Vagina (tissue), 2 donors: ENCODE measurements around the gene LMOD2. TPM values are rescaled to one million over a fixed set of nuclear protein-coding genes. Genes with fewer than 3 reads are reported as not detected.
A peak's percentile ranks its signal among the peaks of the same experiment; 100 is the strongest.

Source experiments
- DNase-seq, 2 donors: peaks; one replicate each; pipeline ENCODE4 v3.0.0-alpha.2; 2017; ENCODE audit errors: extremely low spot score in 2 of 2
- H3K27ac ChIP-seq: fragments of 200-600 bp; sonication (generic); one replicate; pipeline ENCODE4 v1.5.1; 2019
- H3K27me3 ChIP-seq: fragments of 200-600 bp; sonication (generic); one replicate; pipeline ENCODE4 v1.5.1; 2019
- H3K36me3 ChIP-seq, 2 donors: fragments of 200-600 bp; sonication (generic); one replicate each; pipeline ENCODE4 v1.5.1; 2017 to 2019
- H3K4me1 ChIP-seq: fragments of 200-600 bp; sonication (generic); one replicate; pipeline ENCODE4 v1.5.1; 2019
- H3K4me3 ChIP-seq, 2 donors: fragments of 200-600 bp; sonication (generic); 1 replicate in 1 of 2; 2 replicates in 1 of 2; pipeline ENCODE4 v1.5.1; 2016 to 2019
- H3K9me3 ChIP-seq: fragments of 200-600 bp; sonication (generic); one replicate; pipeline ENCODE4 v1.5.1; 2019
- POLR2A ChIP-seq, 2 donors: fragments of 450-650 bp; IDR thresholded peaks; one replicate each; pipeline ENCODE4 v1.6.1; 2017; ENCODE audit warnings: antibody characterized with exemption in 2 of 2, mild to moderate bottlenecking in 2 of 2, moderate library complexity in 2 of 2
- POLR2AphosphoS5 ChIP-seq, 2 donors: sonication (generic); formaldehyde crosslinking; IDR thresholded peaks; one replicate each; pipeline ENCODE4 v1.9.0; 2017; ENCODE audit warnings: antibody characterized with exemption in 2 of 2, mild to moderate bottlenecking in 2 of 2, low read depth in 1 of 2; ENCODE audit not compliant: insufficient read depth in 1 of 2
- intact Hi-C: fragments of 100-400 bp; cut with DNase I; formaldehyde crosslinking; loops from one replicate; pipeline ENCODE4 v1.15.1; 2023
- total RNA-seq: library from RNA; depleted of rRNA; stranded (reverse); fragments of >200 nt; gene quantifications from one replicate; pipeline ENCODE4 v1.2.3, GENCODE V29; 2016
- TF ChIP-seq, protein P1 (sequence below), 3 experiments: fragments of 450-650 bp in 2 of 3; fragments of 200-600 bp in 1 of 3; sonication (generic) in 1 of 3; IDR thresholded peaks; one replicate each; pipeline ENCODE4 v1.5.1; 2017 to 2019; ENCODE audit warnings: antibody characterized with exemption in 3 of 3, mild to moderate bottlenecking in 2 of 3, moderate library complexity in 2 of 3

The LMOD2 gene
- total RNA-seq, 1 donor from 2014 or later: not detected

- H3K4me3 ChIP-seq: no peak overlapping the region
- DNase-seq: no peak
- intact Hi-C loops: no loop called here
- H3K9me3 ChIP-seq: no peaks in the 10 kb centered on the region
- no peaks in the 10 kb centered on the region for H3K36me3 ChIP-seq
- no peaks in the 10 kb centered on the region for H3K4me1 ChIP-seq
- H3K27me3 ChIP-seq: no peaks in the 10 kb centered on the region
- TF ChIP-seq POLR2A (IDR thresholded peaks at IDR 0.05) (no peak), POLR2AphosphoS5 (IDR thresholded peaks at IDR 0.05; ENCODE audit: insufficient read depth in 1 of 2, low read depth in 1 of 2) (no peak)
- TF ChIP-seq, protein P1, sequence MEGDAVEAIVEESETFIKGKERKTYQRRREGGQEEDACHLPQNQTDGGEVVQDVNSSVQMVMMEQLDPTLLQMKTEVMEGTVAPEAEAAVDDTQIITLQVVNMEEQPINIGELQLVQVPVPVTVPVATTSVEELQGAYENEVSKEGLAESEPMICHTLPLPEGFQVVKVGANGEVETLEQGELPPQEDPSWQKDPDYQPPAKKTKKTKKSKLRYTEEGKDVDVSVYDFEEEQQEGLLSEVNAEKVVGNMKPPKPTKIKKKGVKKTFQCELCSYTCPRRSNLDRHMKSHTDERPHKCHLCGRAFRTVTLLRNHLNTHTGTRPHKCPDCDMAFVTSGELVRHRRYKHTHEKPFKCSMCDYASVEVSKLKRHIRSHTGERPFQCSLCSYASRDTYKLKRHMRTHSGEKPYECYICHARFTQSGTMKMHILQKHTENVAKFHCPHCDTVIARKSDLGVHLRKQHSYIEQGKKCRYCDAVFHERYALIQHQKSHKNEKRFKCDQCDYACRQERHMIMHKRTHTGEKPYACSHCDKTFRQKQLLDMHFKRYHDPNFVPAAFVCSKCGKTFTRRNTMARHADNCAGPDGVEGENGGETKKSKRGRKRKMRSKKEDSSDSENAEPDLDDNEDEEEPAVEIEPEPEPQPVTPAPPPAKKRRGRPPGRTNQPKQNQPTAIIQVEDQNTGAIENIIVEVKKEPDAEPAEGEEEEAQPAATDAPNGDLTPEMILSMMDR (IDR thresholded peaks at IDR 0.05): no peak
- no peak overlapping the region for H3K27ac ChIP-seq
Observed at GRCh38 chr7:123637878-123638277, 17.8 kb upstream of the LMOD2 start.

DNA sequence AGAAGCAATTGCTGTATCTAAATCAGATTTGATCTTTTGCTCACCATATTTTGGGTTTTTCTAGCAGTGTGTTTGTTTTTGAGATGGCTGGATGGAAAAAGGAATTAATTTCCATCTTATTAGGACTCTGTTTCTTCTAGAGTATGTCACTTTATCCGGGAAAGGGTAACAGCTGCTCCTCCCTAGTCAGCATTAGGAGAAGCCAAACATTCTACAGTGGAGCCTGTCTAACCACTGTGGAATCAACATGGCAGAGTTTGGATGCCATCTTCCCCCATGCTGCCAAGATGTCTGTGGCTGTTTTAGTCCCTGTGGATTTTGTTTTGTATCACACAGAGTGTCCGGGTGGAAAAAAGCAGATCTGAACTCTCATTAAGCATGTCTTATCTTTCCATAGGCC is 16.0 kb upstream of the LMOD2 start:
- Histone ChIP-seq H3K27me3 (no peaks in the 10 kb centered on the region), H3K27ac (no peak overlapping the region), H3K9me3 (no peaks in the 10 kb centered on the region), H3K36me3 (no peaks in the 10 kb centered on the region), H3K4me1 (peaks cover 17% of the 10 kb centered on the region), H3K4me3 (no peak overlapping the region)
- TF ChIP-seq POLR2AphosphoS5 (IDR thresholded peaks at IDR 0.05; ENCODE audit: insufficient read depth in 1 of 2, low read depth in 1 of 2) (no peak), POLR2A (IDR thresholded peaks at IDR 0.05) (no peak)
- TF ChIP-seq, protein P1 (IDR thresholded peaks at IDR 0.05): no peak
- intact Hi-C loops: no loop called here
- DNase-seq: no peak

- no peaks in the 10 kb centered on the region for H3K9me3 ChIP-seq
- intact Hi-C loops: no loop called here
- H3K36me3 ChIP-seq: no peaks in the 10 kb centered on the region
- no peaks in the 10 kb centered on the region for H3K27me3 ChIP-seq
- H3K4me3 ChIP-seq: no peak overlapping the region
- DNase-seq: no peak
- no peak overlapping the region for H3K27ac ChIP-seq
- peaks cover 18% of the 10 kb centered on the region for H3K4me1 ChIP-seq
- TF ChIP-seq, protein P1 (IDR thresholded peaks at IDR 0.05): no peak
- TF ChIP-seq POLR2A (IDR thresholded peaks at IDR 0.05): no peak
- no peak for TF ChIP-seq POLR2AphosphoS5 (IDR thresholded peaks at IDR 0.05; ENCODE audit: insufficient read depth in 1 of 2, low read depth in 1 of 2)
Observed at GRCh38 chr7:123640583-123640982, 15.1 kb upstream of the LMOD2 start.

- intact Hi-C loops: no loop called here
- TF ChIP-seq POLR2AphosphoS5 (IDR thresholded peaks at IDR 0.05; ENCODE audit: insufficient read depth in 1 of 2, low read depth in 1 of 2): no peak
- TF ChIP-seq POLR2A (IDR thresholded peaks at IDR 0.05): no peak
- TF ChIP-seq, protein P1 (IDR thresholded peaks at IDR 0.05): no peak
- H3K36me3 ChIP-seq: no peaks in the 10 kb centered on the region
Observed at GRCh38 chr7:123641901-123642300, 13.8 kb upstream of the LMOD2 start.

DNA sequence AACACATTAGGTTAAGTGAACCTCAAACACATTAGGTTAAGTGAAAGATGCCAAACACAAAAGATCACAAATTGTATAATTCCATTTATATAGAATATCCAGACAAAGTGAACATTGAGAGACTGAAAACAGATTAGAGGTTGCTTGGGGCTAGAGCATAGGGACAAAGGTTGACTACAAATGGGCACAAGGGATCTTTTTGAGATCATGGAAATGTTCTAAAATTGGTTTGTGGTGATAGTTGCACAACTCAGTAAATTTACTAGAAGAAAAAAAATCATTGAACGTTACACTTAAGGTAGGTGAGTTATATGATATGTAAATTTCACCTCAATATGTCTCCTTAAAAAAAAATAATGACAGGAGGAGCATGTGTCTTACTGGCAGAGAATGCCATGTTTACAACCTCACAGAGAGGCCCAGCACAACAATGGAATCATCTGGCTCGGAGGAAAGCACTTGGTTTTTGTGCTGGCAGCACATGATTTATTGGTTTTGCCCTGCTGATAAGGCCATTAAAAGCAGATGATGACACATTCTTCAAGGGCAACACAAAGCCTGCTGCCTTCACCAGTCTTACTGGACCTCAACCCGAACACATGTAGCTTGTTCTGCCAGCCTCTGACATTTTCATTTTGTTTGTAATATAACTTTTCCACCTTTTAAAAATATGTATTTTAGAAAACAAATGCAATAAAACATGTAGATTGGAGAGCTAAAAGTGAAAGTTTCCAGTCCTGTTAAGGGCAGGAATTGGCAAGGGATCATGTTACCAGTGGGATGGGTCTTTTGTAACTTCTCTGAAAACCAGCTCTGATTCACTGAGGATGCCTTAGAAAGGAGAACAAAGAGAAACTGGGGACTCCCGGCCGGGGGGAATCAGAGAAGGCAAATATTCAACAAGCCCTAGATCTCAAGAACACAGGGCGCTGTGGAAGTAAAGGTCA is 11.9 kb upstream of the LMOD2 start:
- intact Hi-C loops: no loop called here
- Histone ChIP-seq H3K4me1 (peaks cover 18% of the 10 kb centered on the region), H3K36me3 (no peaks in the 10 kb centered on the region), H3K4me3 (peak overlapping the region in 1 of 2 donors; percentile 17), H3K9me3 (no peaks in the 10 kb centered on the region), H3K27ac (no peak overlapping the region), H3K27me3 (no peaks in the 10 kb centered on the region)
- DNase-seq: no peak
- no peak for TF ChIP-seq POLR2AphosphoS5 (IDR thresholded peaks at IDR 0.05; ENCODE audit: insufficient read depth in 1 of 2, low read depth in 1 of 2)
- no peak for TF ChIP-seq POLR2A (IDR thresholded peaks at IDR 0.05)

More at GRCh38 chr7:123641901-123642300, 13.8 kb upstream of the LMOD2 start:
- DNase-seq: no peak
- Histone ChIP-seq H3K27ac (no peak overlapping the region), H3K4me3 (no peak overlapping the region), H3K4me1 (peaks cover 18% of the 10 kb centered on the region), H3K9me3 (no peaks in the 10 kb centered on the region), H3K27me3 (no peaks in the 10 kb centered on the region)
